Heart left ventricle (tissue), 16 donors: ENCODE results near the gene GARS1. TPM values are rescaled to one million over a fixed set of nuclear protein-coding genes. Genes with fewer than 3 reads are reported as not detected.
"Not testable (repeated sequence)": the region's sequence is repeated elsewhere in the genome, so short reads cannot be mapped to it uniquely, and the experiment has no call there.

Experiments used
- ATAC-seq, 4 donors: fragments of 200-7000 bp; cut with Tn5 transposase; one replicate each; pipeline ENCODE4 v1.9.1; 2020 to 2022; ENCODE audit warnings: moderate library complexity in 4 of 4, mild to moderate bottlenecking in 3 of 4, moderate number of reproducible peaks in 1 of 4
- DNase-seq, 5 donors: peaks; one replicate each; pipeline ENCODE4 v3.0.0-alpha.2; 2020
- H3K27ac ChIP-seq, 12 donors: fragments of 200-600 bp; sonication (generic) in 4 of 12; one replicate each; pipeline versions ENCODE4 v1.5.0 to v1.8.0; 2016 to 2022; ENCODE audit warnings: mild to moderate bottlenecking in 2 of 12
- H3K27me3 ChIP-seq, 9 donors: fragments of 200-600 bp; sonication (generic) in 2 of 9; one replicate each; pipeline versions ENCODE4 v1.5.1 to v1.8.0; 2016 to 2022; ENCODE audit warnings: mild to moderate bottlenecking in 3 of 9
- H3K36me3 ChIP-seq, 9 donors: fragments of 200-600 bp; sonication (generic) in 2 of 9; one replicate each; pipeline versions ENCODE4 v1.5.0 to v1.8.0; 2018 to 2022; ENCODE audit warnings: mild to moderate bottlenecking in 2 of 9
- H3K4me1 ChIP-seq, 12 donors: fragments of 200-600 bp; sonication (generic) in 4 of 12; one replicate each; pipeline versions ENCODE4 v1.5.0 to v1.8.0; 2016 to 2022; ENCODE audit warnings: mild to moderate bottlenecking in 3 of 12
- H3K4me3 ChIP-seq, 12 donors: fragments of 200-600 bp; sonication (generic) in 4 of 12; one replicate each; pipeline versions ENCODE4 v1.5.0 to v1.8.0; 2017 to 2022; ENCODE audit warnings: mild to moderate bottlenecking in 9 of 12, moderate library complexity in 4 of 12
- H3K9me3 ChIP-seq, 12 donors: fragments of 200-600 bp; sonication (generic) in 4 of 12; one replicate each; pipeline versions ENCODE4 v1.5.0 to v1.8.0; 2016 to 2022; ENCODE audit warnings: mild to moderate bottlenecking in 1 of 12
- CTCF ChIP-seq, 12 donors: fragments of 200-600 bp; sonication (generic) in 4 of 12; IDR thresholded peaks; one replicate each; pipeline versions ENCODE4 v1.5.0 to v1.8.0; 2018 to 2022; ENCODE audit warnings: antibody characterized with exemption in 12 of 12, mild to moderate bottlenecking in 5 of 12
- POLR2A ChIP-seq, 2 donors: fragments of 450-650 bp; IDR thresholded peaks; one replicate each; pipeline ENCODE4 v1.6.1; 2017; ENCODE audit warnings: antibody characterized with exemption in 2 of 2, mild to moderate bottlenecking in 2 of 2, moderate library complexity in 2 of 2
- WGBS, 4 donors: extraction: QIAGEN DNeasy Blood & Tissue Kit in 2 of 4; methylation state at CpG; one replicate each; pipeline versions ENCODE4 v1.1.5 to v1.1.7; 2013 to 2018; 5-methylcytosine and 5-hydroxymethylcytosine counted together
- intact Hi-C, 10 donors: fragments of 100-400 bp; cut with DNase I; formaldehyde crosslinking; loops; one replicate each; pipeline versions ENCODE4 v1.11.1 to v1.14.2; 2022
- polyA plus RNA-seq, 2 donors: library from polyadenylated mRNA; stranded (reverse); fragments of 200-250 nt; gene quantifications; one replicate each; pipeline ENCODE4 v1.2.3, GENCODE V29; 2013
- total RNA-seq, 9 donors: library from RNA; depleted of rRNA in 2 of 9; stranded (reverse); fragments of >200 nt in 2 of 9; fragmentation: NEBNext Ultra II Directional in 3 of 9; extraction: Animal tissue kit (Norgen Biotek cat#: 25700) in 3 of 9; gene quantifications; one replicate each; pipeline versions ENCODE4 v1.1.0 to v1.2.4, GENCODE V29; 2016 to 2023
- donor health status: ischemic (EF 13 %, LVEDD 7.1; RV severe dilation, severe dysfunction).
- donor health status: healthy with polysubstance abuse.
- donor health status: DM: no; HTN: yes; CAD: no.
- donor health status: DM: no; HTN: no; CAD: no.
- donor health status: ischemic (EF 25% LVEDD 6.9; RV normal size, moderate dysfunction).
- donor health status: ischemic (EF 25% LVEDD 5.7; RV mildly dilated, moderate dysfunction).
- donor health status: healthy.
- donor health status: DM: yes; HTN: yes; CAD: no.
- donor health status: ischemic (EF 35%, LVEDD 5.7; RV mildly dilated, moderate dysfunction).
- donor health status: nonischemic (EF 11% LVEDD 7.7; RV severe dilation, severe dysfunction).
- donor health status: DM: yes; HTN: yes; CAD: no.
- donor health status: PGD.
- donor health status: ischemic (EF 29% LVEDD 5.4; RV normal size, mild dysfunction).
- donor health status: nonischemic (EF 23%, LVEDD 6.1; RV moderate dilation, normal function).

GARS1 gene
- total and polyA plus RNA-seq, 11 donors = 32.7 to 96.2 (median 48.5) TPM

- Histone ChIP-seq H3K4me3 (no peak overlapping the region), H3K9me3 (no peaks in the 10 kb centered on the region), H3K36me3 (peaks cover 0 to 79% (median 43%) of the 10 kb centered on the region in 9 donors), H3K4me1 (peaks cover 0 to 23% (median 1%) of the 10 kb centered on the region in 12 donors), H3K27ac (peak overlapping the region in 1 of 12 donors; percentile 8), H3K27me3 (no peaks in the 10 kb centered on the region)
- DNase-seq (no peak), ATAC-seq (no peak)
- intact Hi-C loops = loop anchor here in 9 of 10 donors (5.0 to 10.0 kb wide), 9 partner anchors 49 to 409 kb away; no protein-coding TSS in a partner anchor
- 89 to 93% (median 91%) methylated on average over 18 of the region's 18 CpGs for WGBS, 4 donors
- no peak for TF ChIP-seq CTCF (IDR thresholded peaks at IDR 0.05)
- TF ChIP-seq POLR2A (IDR thresholded peaks at IDR 0.05) = no peak
These were observed 31.2 kb upstream of the GARS1 start for GRCh38 chr7:30563326-30563942.

GRCh38 chr7:30564243-30564892, 30.3 kb upstream of the GARS1 start:
- TF ChIP-seq POLR2A (IDR thresholded peaks at IDR 0.05) (no peak), CTCF (IDR thresholded peaks at IDR 0.05) (peak; percentile 74 to 90 (median 86))
- H3K9me3 ChIP-seq = no peaks in the 10 kb centered on the region
- 41 to 50% (median 45%) methylated on average over 6 to 7 of the region's 7 CpGs for WGBS, 4 donors
- no peak overlapping the region for H3K27ac ChIP-seq
- intact Hi-C loops = loop anchor here (1.0 to 10.0 kb wide), 14 partner anchors 15 to 410 kb away; no protein-coding TSS in a partner anchor
- H3K4me1 ChIP-seq = peaks cover 0 to 23% (median 1%) of the 10 kb centered on the region in 12 donors
- no peaks in the 10 kb centered on the region for H3K27me3 ChIP-seq
- H3K4me3 ChIP-seq = no peak overlapping the region
- peak; percentile 81 to 94 (median 94) for ATAC-seq
- peaks cover 0 to 83% (median 48%) of the 10 kb centered on the region in 9 donors for H3K36me3 ChIP-seq
- peak; percentile 76 to 83 (median 79) for DNase-seq

GRCh38 chr7:30566596-30566995, 28.1 kb upstream of the GARS1 start:
- peaks cover 0 to 5% (median 0%) of the 10 kb centered on the region in 12 donors for H3K9me3 ChIP-seq
- intact Hi-C loops = loop anchor here in 8 of 10 donors (2.0 to 10.0 kb wide), 7 partner anchors 52 to 412 kb away; no protein-coding TSS in a partner anchor
- peaks cover 0 to 15% (median 1%) of the 10 kb centered on the region in 12 donors for H3K4me1 ChIP-seq
- H3K4me3 ChIP-seq = no peak overlapping the region
- H3K36me3 ChIP-seq = peaks cover 0 to 81% (median 54%) of the 10 kb centered on the region in 9 donors
- no peak for ATAC-seq
- H3K27me3 ChIP-seq = no peaks in the 10 kb centered on the region
- 91 to 95% (median 94%) methylated on average over 2 of the region's 2 CpGs for WGBS, 4 donors
- no peak overlapping the region for H3K27ac ChIP-seq
- TF ChIP-seq CTCF (IDR thresholded peaks at IDR 0.05) = no peak
- no peak for DNase-seq

GRCh38 chr7:30567081-30567480, 27.6 kb upstream of the GARS1 start:
- no peaks in the 10 kb centered on the region for H3K27me3 ChIP-seq
- 87 to 88% (median 87%) methylated on average over 4 of the region's 4 CpGs for WGBS, 4 donors
- no peak for TF ChIP-seq POLR2A (IDR thresholded peaks at IDR 0.05)
- TF ChIP-seq CTCF (IDR thresholded peaks at IDR 0.05) = no peak
- no peak overlapping the region for H3K4me3 ChIP-seq
- H3K9me3 ChIP-seq = peaks cover 0 to 5% (median 0%) of the 10 kb centered on the region in 12 donors
- no peak overlapping the region for H3K27ac ChIP-seq
- H3K4me1 ChIP-seq = peaks cover 0 to 11% (median 1%) of the 10 kb centered on the region in 12 donors
- DNase-seq (no peak), ATAC-seq (no peak)
- intact Hi-C loops = loop anchor here in 8 of 10 donors (2.0 to 10.0 kb wide), 7 partner anchors 52 to 412 kb away; no protein-coding TSS in a partner anchor
- peaks cover 0 to 83% (median 50%) of the 10 kb centered on the region in 9 donors for H3K36me3 ChIP-seq

GRCh38 chr7:30570238-30570637, 24.4 kb upstream of the GARS1 start:
- peaks cover 0 to 90% (median 59%) of the 10 kb centered on the region in 9 donors for H3K36me3 ChIP-seq
- H3K27ac ChIP-seq, H3K27me3 ChIP-seq, H3K9me3 ChIP-seq, H3K4me3 ChIP-seq, H3K4me1 ChIP-seq, DNase-seq, intact Hi-C loops, ATAC-seq: not testable (repeated sequence)
- 94 to 100% (median 98%) methylated on average over 4 of the region's 4 CpGs for WGBS, 4 donors
